ENCODE measurements around the gene GFY. TPM values are rescaled to one million over a fixed set of nuclear protein-coding genes. Genes with fewer than 3 reads are reported as not detected.

The GFY gene
- total and polyA plus RNA-seq, 10 of the 15 experiments (the other 5 are each of a cell fraction or from before 2014, with no cell fraction given) = 0.05 TPM; not detected in 9

- no peak overlapping the region for H3K4me3 ChIP-seq
- H3K4me2 ChIP-seq (ENCODE audit: control insufficient read depth, insufficient read depth) = no peak overlapping the region
- no peaks in the 10 kb centered on the region for H4K20me1 ChIP-seq (ENCODE audit: control insufficient read depth, insufficient read depth)
- H3K27me3 ChIP-seq (replicated peaks in 1 of 2; ENCODE audit: control insufficient read depth in 2 of 2, insufficient read depth in 2 of 2, low read length in 1 of 2) = no peaks in the 10 kb centered on the region
- H3K36me3 ChIP-seq (ENCODE audit: control insufficient read depth in 2 of 2, insufficient read depth in 2 of 2, low read length in 1 of 2) = no peaks in the 10 kb centered on the region
- ChIA-PET CTCF (interaction anchor here (0.6 to 5.7 kb wide), 38 partner anchors 10 to 293 kb away, joined by 3 to 68 read pairs (median 5); partner anchors contain the start of genes FLT3LG, GFY and PIH1D1), SMC1A (ENCODE audit: uncharacterized antibody, unreplicated experiment) (interaction anchor here (0.6 to 2.9 kb wide), 18 partner anchors 13 to 165 kb away, joined by 3 to 15 read pairs (median 5); partner anchors contain the start of genes CD37, FLT3LG and PIH1D1), RAD21 (ENCODE audit: unreplicated experiment) (interaction anchor here (0.7 to 3.0 kb wide), 20 partner anchors 10 to 164 kb away, joined by 3 to 23 read pairs (median 4); partner anchors contain the start of genes FLT3LG and PIH1D1), POLR2A (interaction anchor here (0.5 to 2.0 kb wide), 6 partner anchors 43 to 264 kb away, joined by 3 to 5 read pairs (median 4); partner anchors contain the start of gene PIH1D1)
- intact Hi-C loops (cut with micrococcal nuclease; ENCODE audit: unreplicated experiment) = no loop called here
- TF ChIP-seq SP1 (IDR thresholded peaks at IDR 0.05; ENCODE audit: low read depth, low read length) = no peak
- TF ChIP-seq DPF2 (IDR thresholded peaks at IDR 0.05) = no peak
- no peak for TF ChIP-seq PKNOX1 (IDR thresholded peaks at IDR 0.05)
- TF ChIP-seq IKZF2 (IDR thresholded peaks at IDR 0.05) = no peak
- no peak for TF ChIP-seq ZNF207 (IDR thresholded peaks at IDR 0.05; ENCODE audit: borderline replicate concordance)
- TF ChIP-seq KDM1A (IDR thresholded peaks at IDR 0.05; ENCODE audit: borderline replicate concordance) = no peak
- no peak for TF ChIP-seq PBX3 (IDR thresholded peaks at IDR 0.05; ENCODE audit: insufficient replicate concordance, low read depth, low read length)
- no peaks in the 10 kb centered on the region for H3K79me2 ChIP-seq (ENCODE audit: control insufficient read depth, insufficient read depth, low read length)
- no peaks in the 10 kb centered on the region for H3K9me3 ChIP-seq (replicated peaks; ENCODE audit: control insufficient read depth, insufficient read depth, low read length)
- whole genome bisulfite sequencing (ENCODE audit: insufficient coverage, insufficient replicate concordance, low lambda C conversion rate, missing lambda C conversion rate) = 1% methylated on average over 9 of the region's 9 CpGs
- no TSS peak for BruUV-seq (replicated peaks)
- in situ Hi-C loops (cut with MboI) = loop anchor here (5.0 kb wide), 1 partner anchor 46 kb away; no protein-coding TSS in a partner anchor
- FAIRE-seq (no peak), DNase-seq (ENCODE audit: low read depth, low spot score) (no peak), ATAC-seq (peak; percentile 60)
- no peak overlapping the region for H2AFZ ChIP-seq (ENCODE audit: control insufficient read depth, low read depth, low read length)
- H3K4me1 ChIP-seq (ENCODE audit: control insufficient read depth, insufficient read depth, low read length) = no peaks in the 10 kb centered on the region; the same call in 1 of the 2 replicates
- no peak overlapping the region for H3K9ac ChIP-seq (ENCODE audit: control insufficient read depth, insufficient read depth, low read length)
- no peak overlapping the region for H3K27ac ChIP-seq (ENCODE audit: control insufficient read depth, insufficient read depth)
Measured at GRCh38 chr19:49390929-49391359, 34.2 kb upstream of the GFY start.

All from GM12878 (cell line).